DMS 273 treated with DMSO at 0.1 percent for 48 hours (cell line): ENCODE measurements around the gene DUSP22.

Experiments
- DNase-seq: peaks from one replicate; lab custom pipeline; 2025; lab: John Stamatoyannopoulos, UW

The DUSP22 gene

GRCh38 chr6:351867-352289, 59.6 kb downstream of the DUSP22 start:
- no peak for DNase-seq

GRCh38 chr6:352474-352873, 60.2 kb downstream of the DUSP22 start:
- no peak for DNase-seq

- no peak for DNase-seq
Measured at GRCh38 chr6:352896-353470, 60.7 kb downstream of the DUSP22 start.

GRCh38 chr6:353642-354614, 61.6 kb downstream of the DUSP22 start:
- DNase-seq = no peak

- DNase-seq = no peak
Measured at GRCh38 chr6:354631-355280, 62.5 kb downstream of the DUSP22 start.

- no peak for DNase-seq
Measured at GRCh38 chr6:355373-356208, 63.3 kb downstream of the DUSP22 start.

- no peak for DNase-seq
Measured at GRCh38 chr6:356828-357251, 64.6 kb downstream of the DUSP22 start.

- DNase-seq = no peak
Measured at GRCh38 chr6:357261-357790, 65.0 kb downstream of the DUSP22 start.

- DNase-seq = no peak
Measured at GRCh38 chr6:357791-358341, 65.6 kb downstream of the DUSP22 start.

- DNase-seq = no peak
Measured at GRCh38 chr6:358432-358831, 66.1 kb downstream of the DUSP22 start.

GRCh38 chr6:358847-359246, 66.6 kb downstream of the DUSP22 start:
- no peak for DNase-seq

GRCh38 chr6:359261-360035, 67.2 kb downstream of the DUSP22 start:
- DNase-seq = no peak

GRCh38 chr6:360349-360748, 68.1 kb downstream of the DUSP22 start:
- no peak for DNase-seq

- DNase-seq = no peak
Measured at GRCh38 chr6:360764-361373, 68.6 kb downstream of the DUSP22 start.

GRCh38 chr6:361411-362132, 69.3 kb downstream of the DUSP22 start:
- DNase-seq = no peak

GRCh38 chr6:362231-362923, 70.1 kb downstream of the DUSP22 start:
- no peak for DNase-seq

- DNase-seq = no peak
Measured at GRCh38 chr6:362924-363249, 70.6 kb downstream of the DUSP22 start.

GRCh38 chr6:363291-363690, 71.0 kb downstream of the DUSP22 start:
- DNase-seq = no peak

GRCh38 chr6:363909-364308, 71.6 kb downstream of the DUSP22 start:
- DNase-seq = no peak
